Left ventricle myocardium superior (tissue), 1 donor: Measurements from ENCODE around the gene RPS6KA2. TPM values are rescaled to one million over a fixed set of nuclear protein-coding genes. Genes with fewer than 3 reads are reported as not detected.
A peak's percentile ranks its signal among the peaks of the same experiment; 100 is the strongest.
"Not testable (repeated sequence)": the region's sequence is repeated elsewhere in the genome, so short reads cannot be mapped to it uniquely, and the experiment has no call there.

Experiments used
- ATAC-seq: fragments of 200-7000 bp; cut with Tn5 transposase; one replicate; pipeline ENCODE4 v1.9.1; 2020; ENCODE audit warnings: mild to moderate bottlenecking, moderate library complexity
- DNase-seq: peaks from one replicate; pipeline ENCODE4 v3.0.0-alpha.2; 2020
- intact Hi-C: fragments of 100-400 bp; cut with micrococcal nuclease; formaldehyde crosslinking; loops from one replicate; pipeline ENCODE4 v1.11.0; 2022
- total RNA-seq: library from RNA; stranded (reverse); fragmentation: NEBNext Ultra II Directional; extraction: Animal tissue kit (Norgen Biotek cat#: 25700); gene quantifications from one replicate; pipeline ENCODE4 v1.2.1, GENCODE V29; 2021
- donor health status: DM: no; HTN: yes; CAD: no; lungs with severe emphysema.

RPS6KA2 gene
- total RNA-seq, 1 donor from 2014 or later: 63.4 TPM

DNA sequence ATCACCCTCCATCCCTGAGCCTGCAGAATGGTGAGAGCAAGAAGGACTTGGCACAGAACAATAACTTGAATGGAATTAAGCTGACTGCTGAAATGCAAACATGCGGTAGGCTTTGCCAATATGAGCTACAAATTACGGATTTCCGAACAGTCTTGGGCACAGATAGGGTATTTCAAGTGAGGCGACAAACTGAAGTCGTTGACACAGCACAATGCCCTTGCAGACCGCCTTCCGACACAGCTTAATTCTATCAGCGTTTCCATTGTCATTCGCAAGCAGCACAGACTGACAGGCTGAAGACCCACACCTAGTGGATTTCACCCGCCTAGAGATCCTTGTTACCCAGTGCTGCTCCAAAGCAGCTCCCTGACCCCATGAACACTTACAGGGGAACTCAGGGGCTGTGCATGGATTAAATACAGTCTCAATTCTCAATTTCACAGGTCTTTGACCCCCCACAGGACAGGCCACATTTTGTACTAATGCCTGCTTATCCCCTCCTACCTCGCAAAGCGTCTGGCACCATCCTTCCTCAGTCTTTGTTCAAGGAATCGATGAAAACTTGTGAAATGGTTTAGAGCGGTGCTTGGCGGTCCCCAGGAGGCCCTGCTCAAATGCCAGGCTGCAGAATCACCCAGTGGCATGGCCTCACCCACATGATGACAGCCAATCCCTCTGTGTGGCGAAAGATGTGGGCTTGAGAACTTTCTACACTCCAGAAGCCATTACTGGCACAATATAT is 75.1 kb downstream of the RPS6KA2 start:
- intact Hi-C loops: loop anchor here (10.0 kb wide), 1 partner anchor 73 kb away; the partner anchor contains the start of gene RPS6KA2
- ATAC-seq (no peak), DNase-seq (no peak)

DNA sequence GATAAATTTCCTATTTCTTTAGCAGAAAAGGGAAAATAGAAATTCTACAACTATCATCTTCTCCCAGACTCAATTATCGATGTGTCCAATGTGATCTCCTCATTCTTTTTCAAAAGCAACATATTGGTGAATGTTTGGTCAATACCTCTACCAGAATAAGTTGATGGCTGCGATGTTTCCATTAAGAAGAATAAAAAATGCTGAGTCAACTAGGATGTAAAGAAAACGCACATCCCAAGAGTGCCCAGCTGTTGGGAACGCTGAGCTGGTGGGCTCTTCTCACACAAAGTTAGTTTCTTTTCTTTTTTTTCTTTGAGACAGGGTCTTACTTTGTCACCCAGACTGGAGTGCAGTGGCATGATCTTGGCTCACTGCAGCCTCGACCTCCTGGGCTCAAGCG is 80.4 kb downstream of the RPS6KA2 start:
- no peak for DNase-seq
- intact Hi-C loops: no loop called here

DNA sequence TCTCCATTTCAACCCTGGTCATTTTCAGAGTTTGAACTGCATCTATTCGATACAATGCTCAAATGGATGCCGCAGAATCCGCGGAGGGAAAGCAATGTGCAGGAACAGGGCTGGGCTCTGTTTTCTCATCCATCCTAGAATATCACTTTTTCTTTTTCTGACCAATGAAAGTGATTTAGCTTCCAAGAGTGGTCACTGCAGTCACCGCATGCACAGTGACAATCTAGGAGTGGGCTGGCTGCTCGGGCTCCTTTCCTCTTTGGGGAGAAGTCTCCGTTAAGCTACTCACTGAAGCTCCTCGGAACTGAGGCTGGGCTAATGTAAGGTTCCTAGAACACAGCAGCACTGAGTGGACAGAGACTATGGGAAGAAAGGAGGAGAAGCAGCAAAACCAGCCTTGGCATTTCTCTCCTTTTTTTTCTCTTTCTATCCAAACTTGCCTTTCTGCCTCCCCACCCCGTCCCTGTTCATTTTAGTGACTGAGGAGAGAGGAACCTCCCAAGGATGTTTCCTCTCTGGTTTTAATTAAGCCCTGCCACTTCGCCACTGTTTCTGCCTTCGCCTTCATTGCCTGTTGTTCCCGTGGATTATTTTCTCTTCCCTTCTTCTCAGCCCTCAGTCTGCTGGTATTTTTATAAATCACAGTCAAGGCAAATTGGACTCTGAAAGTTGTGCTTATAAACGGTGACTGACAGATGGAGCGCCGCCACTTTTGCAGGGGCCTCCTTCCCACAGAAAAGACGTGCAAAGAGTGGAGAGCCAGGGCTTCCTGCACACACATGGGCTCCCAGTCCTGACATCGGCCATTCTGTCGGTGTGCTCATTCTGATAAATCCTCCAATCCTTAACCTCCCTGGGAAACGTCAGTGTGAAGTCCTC is 81.7 kb downstream of the RPS6KA2 start:
- DNase-seq (no peak), ATAC-seq (no peak)
- intact Hi-C loops: no loop called here

More for the DNA sequence above, 80.4 kb downstream of the RPS6KA2 start:
- no peak for ATAC-seq

DNA sequence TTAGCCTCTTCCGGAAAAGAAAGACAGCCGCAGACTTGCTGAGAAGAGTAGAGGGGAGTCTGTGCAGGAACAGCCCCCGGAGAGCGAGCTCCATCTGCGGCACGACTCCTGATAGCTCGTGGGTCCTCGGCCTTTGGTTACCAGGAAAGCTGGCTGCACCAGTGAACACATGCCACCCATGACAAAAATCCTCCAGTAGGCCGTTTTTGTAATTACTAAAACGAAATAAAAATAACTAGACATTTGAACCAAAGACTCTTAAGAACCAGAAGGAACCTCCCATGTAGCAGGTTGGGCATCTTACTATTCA is 82.8 kb downstream of the RPS6KA2 start:
- no peak for ATAC-seq
- DNase-seq: no peak
- intact Hi-C loops: no loop called here

DNA sequence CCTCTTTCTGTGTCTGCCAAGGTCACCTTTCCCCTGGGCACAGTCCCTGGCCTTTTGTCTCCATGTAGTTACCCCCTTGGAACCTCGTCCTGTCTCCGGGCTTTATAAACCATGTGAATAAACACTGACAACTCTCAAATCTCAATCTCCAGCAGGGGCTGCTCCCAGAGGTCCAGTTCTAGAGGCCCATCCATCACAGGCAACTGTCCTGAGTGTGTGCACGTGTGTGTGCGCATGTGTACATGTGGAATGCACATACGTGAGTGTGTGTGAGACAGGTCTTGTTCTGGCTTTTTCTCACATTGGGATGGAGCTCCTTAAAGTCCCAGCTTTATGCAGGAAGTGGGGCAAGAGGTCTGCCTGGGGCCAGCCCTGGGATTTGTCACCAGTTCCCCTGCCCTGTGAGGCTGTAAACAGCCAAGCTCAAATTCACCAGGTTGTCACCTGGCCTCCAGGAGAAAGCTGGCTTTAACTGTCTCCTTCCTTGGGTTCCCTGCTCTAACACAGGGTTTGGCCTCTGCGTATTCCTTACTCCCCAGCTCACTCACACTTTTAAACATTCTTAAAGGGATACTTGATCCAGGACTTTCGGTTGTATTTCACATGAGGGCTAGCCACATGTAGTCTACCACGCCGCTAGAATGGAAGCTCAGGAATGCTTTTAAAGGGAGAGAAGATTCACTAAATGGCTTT is 83.3 kb downstream of the RPS6KA2 start:
- DNase-seq (no peak), ATAC-seq (no peak)
- intact Hi-C loops: no loop called here

DNA sequence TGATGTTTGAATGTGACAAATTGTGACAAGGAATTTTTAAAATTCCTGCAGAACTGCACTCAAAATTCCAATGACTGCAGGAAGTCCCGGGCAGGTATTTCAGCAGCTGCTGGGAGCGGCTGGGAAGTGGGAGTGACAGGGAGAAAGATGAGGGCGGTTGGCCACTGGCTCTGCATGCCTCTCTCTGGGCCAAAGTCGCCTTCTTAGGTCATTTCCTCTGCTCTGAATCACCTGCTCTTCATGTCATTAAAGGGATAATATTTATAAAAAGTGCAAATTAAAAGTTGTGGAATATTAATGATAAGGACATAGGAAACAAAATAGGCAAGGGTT is 84.5 kb downstream of the RPS6KA2 start:
- ATAC-seq: peak; percentile 54
- no peak for DNase-seq
- intact Hi-C loops: no loop called here

DNA sequence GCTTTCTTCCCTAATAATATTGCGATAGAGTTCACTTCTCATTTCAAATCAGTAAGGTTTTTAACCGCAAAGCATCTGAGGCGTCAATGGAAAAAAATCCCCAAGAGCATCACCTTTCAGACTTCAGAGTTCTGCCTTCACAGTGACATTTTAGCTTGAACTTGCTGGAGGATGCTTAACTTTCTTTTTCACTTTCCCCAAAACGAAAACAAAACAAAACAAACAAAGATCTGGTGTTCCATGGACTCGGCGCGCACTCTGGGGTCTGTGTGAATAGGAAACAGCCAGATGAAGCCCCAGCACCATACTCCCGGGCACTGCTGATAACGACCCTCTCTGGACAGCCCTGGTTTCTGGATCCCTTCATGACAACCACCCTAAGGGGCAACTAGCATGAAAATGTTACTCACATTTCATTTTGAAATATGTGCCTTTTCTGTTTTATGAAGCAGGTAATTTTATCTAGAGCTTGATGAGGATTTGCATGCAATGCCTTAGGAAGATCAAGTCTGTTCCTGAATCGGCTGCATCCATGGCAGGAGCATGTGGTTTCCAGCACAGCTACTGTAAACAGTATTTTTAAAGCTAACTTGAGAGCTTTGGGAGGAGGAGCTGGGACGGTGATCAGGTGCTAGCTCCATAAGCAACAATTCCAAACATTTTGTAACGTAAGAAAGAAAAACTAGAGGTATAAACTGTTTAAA is 85.0 kb downstream of the RPS6KA2 start:
- intact Hi-C loops: no loop called here
- no peak for ATAC-seq

DNA sequence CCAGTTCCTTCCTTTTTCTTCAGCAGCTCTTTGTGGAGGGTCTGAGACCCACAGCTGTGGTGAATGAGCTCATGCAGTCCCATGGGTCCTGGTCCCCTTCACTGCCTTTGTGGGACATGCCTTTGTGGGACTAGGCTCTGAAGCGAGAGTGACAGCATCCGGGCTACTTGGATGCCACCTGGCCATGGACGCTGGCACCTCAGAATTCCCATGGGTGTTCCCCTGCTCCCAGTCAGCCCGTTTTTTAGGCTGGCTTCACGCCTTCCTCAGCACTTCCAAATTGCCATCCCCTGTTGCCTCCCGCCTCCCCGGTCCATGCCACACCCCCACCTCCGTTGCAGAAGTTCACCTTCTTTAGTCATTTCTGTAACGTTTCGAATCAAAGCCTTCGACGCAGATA is 85.7 kb downstream of the RPS6KA2 start:
- DNase-seq (no peak), ATAC-seq (peak; percentile 33)
- intact Hi-C loops: no loop called here

More for the DNA sequence above, 85.0 kb downstream of the RPS6KA2 start:
- no peak for DNase-seq

DNA sequence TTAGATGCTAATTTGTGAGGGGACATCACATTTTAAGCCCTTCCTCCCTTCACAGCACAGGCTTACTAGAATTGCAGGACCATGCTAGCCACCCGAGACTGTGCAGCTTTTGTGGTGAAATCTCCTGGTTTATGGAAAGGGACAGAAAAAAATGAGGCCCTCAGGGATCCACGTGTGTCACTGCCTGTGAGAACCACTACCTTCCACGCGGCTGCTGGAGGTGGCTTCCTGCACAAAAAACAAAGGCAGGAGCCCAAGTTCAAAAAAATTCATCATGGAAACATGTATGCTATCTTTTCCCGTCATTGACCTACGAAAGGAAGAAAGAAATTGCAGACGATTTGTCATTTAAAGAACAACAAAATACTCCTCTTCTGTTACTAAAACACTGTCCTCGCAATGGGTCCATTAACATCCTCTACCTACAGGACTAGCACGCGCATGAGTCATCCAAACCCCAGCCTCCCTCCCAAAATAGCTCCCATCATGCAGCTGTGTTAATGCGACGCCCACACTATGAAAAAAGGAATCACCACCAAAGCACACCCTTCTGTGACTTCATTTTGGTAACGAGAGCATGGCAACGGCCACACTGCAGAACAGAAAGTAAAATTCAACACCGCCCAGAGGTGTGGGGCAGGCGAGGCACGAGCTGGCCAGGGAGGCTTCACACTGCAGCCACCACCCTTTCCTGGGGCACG is 86.3 kb downstream of the RPS6KA2 start:
- intact Hi-C loops: no loop called here
- ATAC-seq (peak; percentile 79), DNase-seq (no peak)

DNA sequence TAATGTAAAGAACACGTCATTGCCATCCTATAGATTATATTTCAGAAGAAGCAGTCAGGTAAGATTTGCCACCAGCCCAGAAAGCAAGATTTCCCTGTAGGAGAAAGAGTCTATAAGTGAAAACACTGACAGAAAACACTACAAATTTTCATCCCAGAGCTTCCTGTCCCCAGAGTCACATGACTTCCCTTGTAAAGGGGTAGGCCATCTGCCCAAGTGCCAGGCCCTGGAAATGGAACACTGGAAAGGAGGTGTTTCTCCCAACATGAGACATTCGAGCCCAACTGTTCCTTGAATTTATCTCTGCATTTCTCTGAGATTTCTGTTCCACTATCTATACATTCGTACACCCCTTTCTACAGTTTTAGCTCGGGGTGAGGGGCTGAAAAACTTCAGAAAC is 87.5 kb downstream of the RPS6KA2 start:
- intact Hi-C loops: no loop called here
- DNase-seq: no peak
- ATAC-seq: no peak

DNA sequence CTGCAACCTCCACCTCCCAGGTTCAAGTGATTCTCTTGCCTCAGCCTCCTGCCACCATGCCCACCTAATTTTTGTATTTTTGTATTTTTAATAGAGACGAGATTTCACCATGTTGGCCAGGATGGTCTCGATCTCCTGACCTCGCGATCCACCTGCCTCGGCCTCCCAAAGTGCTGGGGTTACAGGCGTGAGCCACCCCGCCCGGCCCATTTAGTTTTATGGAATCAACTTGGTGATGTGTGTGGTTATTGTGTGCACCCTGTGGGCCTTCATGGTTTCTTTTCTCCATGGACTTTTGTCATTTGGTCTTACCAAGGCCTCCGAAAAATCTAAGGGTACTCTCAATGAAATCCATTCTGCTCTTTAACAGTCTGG is 88.1 kb downstream of the RPS6KA2 start:
- intact Hi-C loops, DNase-seq, ATAC-seq: not testable (repeated sequence)

DNA sequence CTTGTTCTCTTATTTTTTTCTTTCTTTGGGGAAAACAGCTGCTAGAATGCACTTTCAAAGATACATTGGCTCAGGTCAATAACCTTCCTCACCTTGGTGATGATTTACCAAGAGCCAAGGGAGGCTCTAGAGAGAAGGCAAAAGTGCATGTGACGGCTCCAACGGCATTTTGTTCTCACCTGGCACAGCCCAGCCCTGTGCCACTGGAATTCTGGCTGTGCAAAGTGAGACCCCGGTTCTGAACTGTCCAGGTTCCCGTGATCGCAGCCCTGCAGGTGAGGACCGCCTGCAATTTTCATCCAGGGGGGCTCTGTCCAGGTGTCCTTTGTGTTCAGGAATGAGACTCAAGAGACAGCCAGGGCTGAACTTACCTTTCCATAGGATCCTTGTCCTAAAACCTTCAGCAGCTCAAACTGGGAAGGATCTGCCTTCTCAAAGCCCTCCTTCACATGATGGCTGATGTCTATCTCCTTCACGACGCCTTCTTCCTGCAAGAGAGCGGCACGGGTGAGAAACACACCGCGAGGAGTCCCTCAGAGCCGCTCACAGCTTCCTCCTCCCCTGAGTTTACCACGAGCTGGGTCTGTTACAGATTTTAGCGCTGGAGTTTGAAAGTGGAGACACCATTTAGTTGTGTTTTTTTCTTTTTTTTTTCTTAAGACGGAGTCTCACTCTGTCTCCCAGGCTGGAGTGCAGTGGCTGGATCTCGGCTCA is 88.6 kb downstream of the RPS6KA2 start:
- no peak for ATAC-seq
- DNase-seq: no peak
- intact Hi-C loops: no loop called here

DNA sequence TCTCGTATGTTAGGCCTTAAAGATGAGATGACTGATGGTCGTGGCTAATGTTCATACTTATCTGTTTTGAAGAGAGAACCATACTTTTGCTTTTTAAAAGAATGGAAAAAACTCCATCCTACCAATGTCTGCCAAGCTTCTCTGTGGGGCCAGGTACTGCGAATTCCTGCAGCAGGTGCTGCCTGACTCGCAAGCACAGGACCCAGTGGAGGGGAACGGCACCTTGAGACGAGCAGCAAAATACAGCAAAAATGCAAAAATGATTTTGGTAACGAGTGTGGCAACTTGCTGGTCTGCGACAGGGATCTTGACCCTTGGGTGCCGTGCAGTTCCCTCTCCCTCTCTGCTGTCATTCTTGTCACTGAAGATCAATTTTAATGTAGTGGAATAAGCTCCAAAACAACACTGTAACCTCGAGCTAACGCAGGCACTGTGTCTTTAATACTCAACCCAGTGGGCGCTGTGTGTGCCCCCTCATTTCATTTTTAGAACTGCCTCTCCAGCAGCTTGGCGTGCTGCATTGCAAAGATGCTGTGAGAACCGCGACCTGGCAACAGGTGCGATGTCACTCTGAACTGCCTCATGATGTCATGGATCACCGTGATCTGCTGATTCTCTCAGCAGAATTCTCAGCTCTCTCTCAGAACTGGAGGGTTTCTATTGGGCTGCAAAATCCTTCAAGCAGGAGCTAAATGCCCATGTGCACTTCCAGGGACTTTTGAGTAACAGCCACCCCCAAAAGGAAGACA is 92.2 kb downstream of the RPS6KA2 start:
- no peak for DNase-seq
- no peak for ATAC-seq
- intact Hi-C loops: no loop called here

DNA sequence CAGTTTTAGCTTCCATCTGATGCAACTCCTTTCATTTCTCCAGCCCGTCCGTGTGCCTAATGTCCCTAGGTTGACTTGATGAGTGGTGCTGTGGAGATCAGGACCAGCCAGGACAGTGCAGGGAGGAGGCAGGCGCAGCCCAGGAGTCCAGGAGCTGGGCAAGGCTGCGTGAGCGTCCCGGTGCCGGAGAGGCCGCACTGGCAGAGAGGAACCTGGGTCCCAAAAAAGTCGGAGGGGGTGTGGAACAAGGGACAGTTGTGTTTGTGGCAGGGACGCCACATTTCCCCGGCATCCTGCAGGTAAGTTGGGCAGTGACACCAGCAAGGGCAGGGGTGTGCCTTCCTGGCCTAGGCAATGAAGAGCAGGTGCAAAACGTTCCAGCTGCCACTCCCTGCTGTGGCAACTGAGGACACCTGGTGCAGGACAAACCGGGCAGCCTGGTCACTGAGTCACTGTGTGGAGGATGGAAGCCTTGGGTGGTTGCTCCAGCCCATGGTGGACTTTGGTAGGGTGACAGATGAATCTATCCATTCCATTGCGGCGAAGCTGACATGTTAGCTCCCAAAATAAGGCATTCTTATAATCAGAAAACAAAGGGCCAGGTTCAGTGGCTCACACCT is 93.7 kb downstream of the RPS6KA2 start:
- intact Hi-C loops: no loop called here
- no peak for DNase-seq
- no peak for ATAC-seq

DNA sequence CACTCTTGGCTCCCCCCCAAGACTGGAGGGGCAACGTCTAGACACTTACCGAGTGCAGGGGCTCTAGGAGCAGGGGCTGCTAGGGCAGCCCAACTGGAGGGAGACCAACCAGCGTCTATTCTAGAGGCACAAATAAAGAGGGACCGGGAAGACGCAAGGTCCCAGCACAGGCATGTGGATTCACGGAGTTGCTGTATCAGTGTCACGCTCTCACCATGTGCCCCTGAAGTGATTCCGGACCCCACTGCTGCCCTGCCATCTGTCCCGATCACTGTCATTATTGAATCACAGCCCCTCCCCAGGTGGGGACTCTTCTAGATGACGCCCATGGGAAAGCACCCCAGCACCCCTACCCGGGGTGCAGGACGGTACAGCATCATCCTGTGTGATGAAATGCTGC is 94.7 kb downstream of the RPS6KA2 start:
- intact Hi-C loops: no loop called here
- no peak for ATAC-seq
- DNase-seq: no peak

DNA sequence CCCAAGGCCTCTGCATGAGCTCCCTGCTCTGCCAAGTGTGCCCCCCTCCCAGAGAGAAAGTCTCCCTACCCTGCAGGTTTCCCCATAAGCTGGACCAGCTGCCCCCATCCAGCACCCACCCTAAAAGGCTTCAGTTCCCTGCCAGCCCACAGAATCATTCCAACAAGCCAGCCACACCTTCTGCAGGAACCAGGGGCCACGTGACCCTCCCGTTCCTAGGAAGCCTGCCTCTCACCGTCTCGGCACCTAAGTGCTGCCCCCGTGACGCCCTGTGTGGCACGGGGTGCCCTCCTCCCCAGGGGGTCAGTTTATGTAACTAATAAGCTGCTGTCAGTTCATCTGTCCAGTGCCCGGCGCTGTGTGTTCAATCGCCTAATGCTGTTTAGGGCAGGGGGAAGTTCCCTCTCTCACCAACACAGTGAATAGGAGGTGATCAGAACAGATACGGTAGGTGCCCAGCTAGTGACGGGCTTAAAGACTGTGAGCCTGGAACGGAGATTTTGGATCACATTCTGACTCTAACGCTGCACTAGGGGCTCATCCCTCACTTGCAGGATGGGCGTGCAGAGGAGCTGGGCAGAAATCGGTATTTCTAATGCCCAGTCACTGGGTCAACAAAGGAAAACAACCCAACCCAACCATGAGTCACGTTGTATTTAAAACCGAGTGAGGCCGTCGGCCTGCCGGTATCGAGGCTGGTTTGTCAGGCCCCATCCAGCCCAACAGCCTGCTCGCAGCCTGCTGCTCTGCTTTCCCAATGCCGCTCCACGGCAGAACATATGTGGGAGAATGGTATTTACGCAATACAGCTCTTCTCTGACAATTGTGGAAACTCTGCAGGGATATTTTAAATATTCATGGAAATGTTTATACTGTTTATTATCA is 96.6 kb downstream of the RPS6KA2 start:
- intact Hi-C loops: no loop called here
- DNase-seq: no peak
- no peak for ATAC-seq
